Fibroblast of skin of scalp (primary cell): ENCODE measurements around the gene BATF2.

Source experiments
- DNase-seq: peaks from one replicate; pipeline ENCODE4 v3.0.0-alpha.2; 2013

The BATF2 gene

DNA sequence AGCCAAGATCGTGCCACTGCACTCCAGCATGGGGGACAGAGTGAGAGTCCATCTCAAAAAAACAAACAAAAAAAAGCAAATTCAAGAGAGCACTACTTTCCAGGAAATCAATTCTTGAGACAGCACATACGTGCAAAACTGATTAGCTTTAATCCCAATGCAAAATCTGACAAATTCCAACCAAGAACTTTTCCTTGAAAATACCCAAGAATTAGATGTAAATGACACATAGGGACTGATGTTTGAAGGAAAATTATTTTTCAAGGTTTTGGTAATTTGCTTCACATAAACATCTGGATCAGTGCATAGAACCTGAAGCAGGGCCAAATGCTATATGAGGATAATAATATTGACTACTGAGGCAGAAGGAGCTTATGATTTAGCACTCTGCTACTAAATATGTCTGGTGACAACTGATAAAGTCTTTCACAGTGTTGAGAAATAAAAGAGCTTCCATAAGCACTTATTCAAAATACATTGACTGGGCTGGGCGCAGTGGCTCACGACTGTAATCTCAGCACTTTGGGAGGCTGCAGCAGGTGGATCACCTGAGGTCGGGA is 33.6 kb downstream of the BATF2 start:
- DNase-seq = no peak

- no peak for DNase-seq
These were observed 36.1 kb downstream of the BATF2 start for GRCh38 chr11:64960719-64961118.

GRCh38 chr11:64959498-64959897 is 37.3 kb downstream of the BATF2 start:
- no peak for DNase-seq

GRCh38 chr11:64954201-64954600 is 42.6 kb downstream of the BATF2 start:
- DNase-seq = no peak

- no peak for DNase-seq
These were observed 45.2 kb downstream of the BATF2 start for GRCh38 chr11:64951529-64951928.

DNA sequence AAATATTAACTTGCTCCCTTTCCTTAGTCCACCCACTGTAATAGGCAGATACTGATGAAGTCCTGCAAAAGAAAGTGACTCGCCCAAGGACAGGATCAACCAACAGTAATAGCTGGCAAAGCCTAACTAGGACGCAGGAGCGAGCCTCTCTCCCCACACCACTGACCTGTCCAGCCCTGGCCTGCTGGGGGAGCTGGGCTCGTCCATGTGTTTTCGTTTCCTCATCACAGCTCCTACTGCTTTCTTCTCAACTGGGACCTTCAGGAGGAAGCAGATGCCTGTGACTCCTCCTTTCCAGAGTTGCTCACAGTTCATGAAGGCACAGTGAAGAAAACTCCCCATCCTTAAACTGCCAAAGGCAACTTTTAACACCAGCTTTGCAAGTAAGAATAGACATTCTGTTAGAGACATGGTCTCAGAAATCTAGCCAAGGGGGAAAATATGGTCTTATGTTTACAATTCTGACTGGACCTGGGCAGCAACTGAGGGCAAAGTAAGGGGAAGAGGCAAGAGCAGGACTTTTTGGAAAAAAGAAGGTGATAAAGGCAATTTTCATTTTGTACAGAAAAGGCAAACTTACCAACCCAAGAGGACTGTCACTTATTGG is 49.5 kb downstream of the BATF2 start:
- DNase-seq = no peak
